Left kidney (tissue), 8 donors: Measurements from ENCODE around the gene PRAMEF33. TPM values are rescaled to one million over a fixed set of nuclear protein-coding genes. Genes with fewer than 3 reads are reported as not detected.
A peak's percentile ranks its signal among the peaks of the same experiment; 100 is the strongest.
"Not testable (repeated sequence)": the region's sequence is repeated elsewhere in the genome, so short reads cannot be mapped to it uniquely, and the experiment has no call there.

Experiments used
- DNase-seq: peaks from one replicate; pipeline ENCODE4 v3.0.0-alpha.2; 2013
- long read RNA-seq, 8 donors: transcript quantifications; one replicate each; lab custom pipeline, GENCODE V29; 2026
- polyA plus RNA-seq: library from polyadenylated mRNA; unstranded; fragments of 120-200 nt; gene quantifications from one replicate; pipeline ENCODE4 v1.2.1, GENCODE V29; 2013; ENCODE audit not compliant: insufficient read length

PRAMEF33 gene, protein sequence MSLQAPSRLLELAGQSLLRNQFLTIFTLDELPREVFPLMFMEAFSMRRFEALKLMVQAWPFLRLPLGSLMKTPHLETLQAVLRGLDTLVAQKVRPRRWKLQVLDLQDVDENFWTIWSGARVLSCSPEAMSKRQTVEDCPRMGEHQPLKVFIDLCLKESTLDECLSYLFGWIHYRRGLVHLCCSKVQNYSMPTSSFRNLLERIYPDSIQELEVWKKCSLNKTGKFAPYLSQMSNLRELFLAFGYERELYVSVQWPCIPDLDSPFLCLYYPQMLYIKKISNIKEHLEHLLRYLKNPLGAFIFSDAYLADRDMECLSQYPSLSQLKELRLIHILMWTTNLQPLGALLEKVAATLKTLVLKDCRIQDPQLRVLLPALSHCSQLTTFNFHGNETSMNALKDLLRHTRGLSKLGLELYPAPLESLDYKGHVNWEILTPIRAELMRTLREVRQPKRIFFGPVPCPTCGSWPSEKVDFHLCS
- not detected for polyA plus RNA-seq
- long read RNA-seq, donor 1, result 0 reads
- long read RNA-seq, donor 2, result 0 reads
- long read RNA-seq, donor 3, result 0 reads
- long read RNA-seq, donor 4, result 0 reads
- long read RNA-seq, donor 5, result 0 reads
- long read RNA-seq, donor 6, result 0 reads
- long read RNA-seq, donor 7, result 0 reads
- long read RNA-seq, donor 8, result 0 reads

- not testable (repeated sequence) for DNase-seq
These were observed at the start of gene PRAMEF33 for GRCh38 chr1:13303239-13303638. Gene PRAMEF33, plus strand, starts transcription at chr1:13303539. Its CDS starts 2,416 bp downstream, at chr1:13305955.

GRCh38 chr1:13253898-13254297, 49.4 kb upstream of the PRAMEF33 start, which contains the start of gene PRAMEF5:
Gene PRAMEF5, plus strand, starts transcription at chr1:13254198. Its CDS starts 5,071 bp downstream, at chr1:13259269.
- DNase-seq, result not testable (repeated sequence)

- DNase-seq, result not testable (repeated sequence)
These were observed 38.2 kb upstream of the PRAMEF33 start for GRCh38 chr1:13265124-13265523.

GRCh38 chr1:13277016-13277415, 26.3 kb upstream of the PRAMEF33 start:
- not testable (repeated sequence) for DNase-seq

- not testable (repeated sequence) for DNase-seq
These were observed 23.7 kb upstream of the PRAMEF33 start for GRCh38 chr1:13279617-13280016.

GRCh38 chr1:13285037-13285436, 18.3 kb upstream of the PRAMEF33 start, which contains the start of gene PRAMEF8:
Gene PRAMEF8, minus strand, starts transcription at chr1:13285137. Its CDS starts 1,046 bp downstream, at chr1:13284091.
- DNase-seq, result not testable (repeated sequence)

DNA sequence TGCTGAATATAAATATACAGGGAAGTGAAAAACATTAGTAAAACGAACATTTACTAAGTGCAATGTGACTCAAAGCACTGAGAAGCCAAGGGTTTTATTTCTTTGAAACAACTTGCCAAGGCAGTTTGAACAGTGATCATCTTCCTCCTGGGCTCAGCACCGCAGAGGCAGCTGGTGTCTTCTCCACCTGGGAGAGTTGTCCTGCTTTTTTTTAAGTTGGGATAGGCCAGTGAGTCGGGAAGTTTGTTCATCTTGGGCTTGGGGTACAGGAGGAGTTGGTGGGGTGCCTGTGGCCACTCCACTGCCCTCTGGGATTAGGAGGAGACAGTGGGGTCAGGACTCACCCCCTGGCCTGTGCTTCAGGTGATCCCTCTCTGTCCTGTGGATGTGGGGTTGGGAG, 14.3 kb upstream of the PRAMEF33 start:
- DNase-seq, result not testable (repeated sequence)

DNA sequence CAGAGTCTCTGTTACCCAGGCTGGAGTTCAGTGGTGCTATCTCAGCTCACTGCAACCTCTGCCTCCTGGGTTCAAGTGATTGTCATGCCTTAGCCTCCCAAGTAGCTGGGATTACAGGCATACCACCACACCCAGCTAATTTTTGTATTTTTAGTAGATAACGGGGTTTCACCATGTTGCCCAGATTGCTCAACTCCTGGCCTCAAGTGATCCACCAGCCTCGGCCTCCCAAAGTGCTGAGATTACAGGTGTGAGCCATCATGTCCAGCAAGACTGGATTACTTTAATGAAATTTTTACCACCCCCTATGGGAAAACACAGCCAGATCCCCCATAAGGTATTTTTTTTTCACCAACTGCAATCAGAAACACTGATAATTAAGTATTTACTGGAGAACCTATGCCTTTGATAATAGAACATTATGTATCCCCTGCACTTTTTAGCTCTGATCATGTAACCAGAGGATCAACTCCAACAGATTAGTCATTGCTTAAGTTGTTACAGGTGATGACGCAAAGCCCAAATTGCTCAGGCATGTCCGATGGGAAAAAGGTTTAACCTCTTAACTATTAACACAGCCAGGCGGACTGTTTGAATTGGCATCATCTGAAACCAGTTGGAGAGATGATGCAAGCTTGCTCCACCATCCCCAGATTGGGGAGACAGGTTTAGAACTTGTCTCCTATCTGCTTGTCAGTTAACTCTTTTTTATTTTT, 6.0 kb upstream of the PRAMEF33 start:
- DNase-seq, result not testable (repeated sequence)

DNA sequence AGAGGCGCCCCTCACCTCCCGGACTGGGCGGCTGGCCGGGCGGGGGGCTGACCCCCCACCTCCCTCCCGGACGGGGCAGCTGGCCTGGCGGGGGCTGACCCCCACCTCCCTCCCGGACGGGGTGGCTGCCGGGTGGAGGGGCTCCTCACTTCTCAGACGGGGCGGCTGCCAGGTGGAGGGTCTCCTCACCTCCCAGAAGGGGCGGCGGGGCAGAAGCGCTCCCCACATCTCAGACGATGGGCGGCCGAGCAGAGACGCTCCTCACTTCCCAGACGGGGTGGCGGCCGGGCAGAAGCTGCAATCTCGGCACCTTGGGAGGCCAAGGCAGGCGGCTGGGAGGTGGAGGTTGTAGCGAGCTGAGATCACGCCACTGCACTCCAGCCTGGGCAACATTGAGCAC, 4.6 kb upstream of the PRAMEF33 start:
- not testable (repeated sequence) for DNase-seq

DNA sequence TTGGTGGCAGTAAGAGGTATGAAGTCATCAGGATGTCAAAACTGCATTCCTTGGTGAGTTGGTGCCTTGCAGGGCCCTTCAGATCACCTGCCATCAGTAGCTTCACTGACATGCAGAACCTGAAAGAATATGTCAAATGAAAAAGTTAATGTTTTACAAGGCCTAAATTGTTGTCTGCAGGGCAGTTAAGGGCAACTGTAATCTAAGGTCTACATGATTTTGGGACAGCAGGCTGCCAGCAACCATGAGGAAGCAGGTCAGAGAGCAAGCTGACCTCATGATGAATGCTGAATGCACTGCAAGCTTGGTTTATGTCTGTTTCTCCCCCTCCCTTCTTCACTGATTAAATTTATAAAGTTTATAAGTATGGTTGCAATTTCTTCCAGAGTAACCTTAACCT, 1.1 kb upstream of the PRAMEF33 start:
- not testable (repeated sequence) for DNase-seq

DNA sequence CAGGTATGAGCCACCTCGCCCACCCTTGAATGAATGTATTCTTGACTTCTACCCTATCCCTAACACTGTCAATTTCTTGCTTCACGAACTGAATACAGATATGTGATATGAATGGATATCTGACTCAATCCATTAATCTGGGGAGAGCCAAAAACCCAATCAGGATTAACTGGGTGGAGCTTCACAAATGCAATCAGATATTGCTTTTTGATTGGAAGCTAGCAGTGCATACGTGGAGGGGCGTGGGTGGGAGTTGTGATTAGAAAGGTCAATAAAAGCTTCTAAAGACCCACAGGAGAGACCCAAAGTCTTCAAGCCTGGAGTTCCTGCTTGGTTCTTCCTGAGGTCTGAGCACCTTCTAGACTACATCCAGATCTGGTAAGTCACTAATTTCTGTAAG, 11.9 kb downstream of the PRAMEF33 start, which contains the start of gene PRAMEF15:
TSS of gene PRAMEF15 (plus strand) at position 301 of the 400 bp plus-strand sequence. CDS start 2,827 bp downstream, outside the sequence.
- not testable (repeated sequence) for DNase-seq

- not testable (repeated sequence) for DNase-seq
These were observed 39.2 kb downstream of the PRAMEF33 start for GRCh38 chr1:13342496-13342895.

GRCh38 chr1:13347034-13347433, 43.7 kb downstream of the PRAMEF33 start, which contains the start of gene PRAMEF14:
Gene PRAMEF14, minus strand, starts transcription at chr1:13347134. Its CDS starts 1,820 bp downstream, at chr1:13345314.
- DNase-seq, result not testable (repeated sequence)

GRCh38 chr1:13353476-13353875, 50.1 kb downstream of the PRAMEF33 start:
- not testable (repeated sequence) for DNase-seq

GRCh38 chr1:13354475-13354874, 51.1 kb downstream of the PRAMEF33 start:
- not testable (repeated sequence) for DNase-seq

GRCh38 chr1:13356774-13357173, 53.4 kb downstream of the PRAMEF33 start:
- DNase-seq, result peak; percentile 38

Other genes starting within 250 kb of the PRAMEF33 start
- gene PRAMEF27, start 247.0 kb upstream of the PRAMEF33 start, polyA plus RNA-seq, result not detected
- gene HNRNPCL3, start 242.8 kb upstream of the PRAMEF33 start, polyA plus RNA-seq, result not detected
- not detected for gene PRAMEF25, start 232.8 kb upstream of the PRAMEF33 start, polyA plus RNA-seq
- not detected for gene HNRNPCL2, start 186.7 kb upstream of the PRAMEF33 start, polyA plus RNA-seq
- not detected for gene PRAMEF26, start 147.5 kb upstream of the PRAMEF33 start, polyA plus RNA-seq
- 0.52 TPM for gene HNRNPCL4, start 137.9 kb upstream of the PRAMEF33 start, polyA plus RNA-seq
- gene PRAMEF9, start 131.7 kb upstream of the PRAMEF33 start, polyA plus RNA-seq, result not detected
- not detected for gene PRAMEF13, start 102.1 kb upstream of the PRAMEF33 start, polyA plus RNA-seq
- gene PRAMEF18, start 77.4 kb upstream of the PRAMEF33 start, polyA plus RNA-seq, result not detected
- gene PRAMEF5, start 49.3 kb upstream of the PRAMEF33 start, polyA plus RNA-seq, result not detected
- gene PRAMEF8, start 18.4 kb upstream of the PRAMEF33 start, polyA plus RNA-seq, result not detected
- not detected for gene PRAMEF15, start 12.0 kb downstream of the PRAMEF33 start, polyA plus RNA-seq
- gene PRAMEF14, start 43.6 kb downstream of the PRAMEF33 start, polyA plus RNA-seq, result not detected
- not detected for gene PRAMEF19, start 68.4 kb downstream of the PRAMEF33 start, polyA plus RNA-seq
- not detected for gene PRAMEF17, start 86.1 kb downstream of the PRAMEF33 start, polyA plus RNA-seq
- gene PRAMEF20, start 106.9 kb downstream of the PRAMEF33 start, polyA plus RNA-seq, result not detected
- not detected for gene LRRC38, start 210.5 kb downstream of the PRAMEF33 start, polyA plus RNA-seq